HG03378 (cell line): ENCODE results near the gene SKOR1.

Source experiments
- ATAC-seq: cut with Tn5 transposase; IDR thresholded peaks from one replicate; pipeline ENCODE4 v1.9.1; 2021; ENCODE audit warnings: mild to moderate bottlenecking, moderate library complexity; ENCODE audit not compliant: unreplicated experiment

SKOR1 gene

DNA sequence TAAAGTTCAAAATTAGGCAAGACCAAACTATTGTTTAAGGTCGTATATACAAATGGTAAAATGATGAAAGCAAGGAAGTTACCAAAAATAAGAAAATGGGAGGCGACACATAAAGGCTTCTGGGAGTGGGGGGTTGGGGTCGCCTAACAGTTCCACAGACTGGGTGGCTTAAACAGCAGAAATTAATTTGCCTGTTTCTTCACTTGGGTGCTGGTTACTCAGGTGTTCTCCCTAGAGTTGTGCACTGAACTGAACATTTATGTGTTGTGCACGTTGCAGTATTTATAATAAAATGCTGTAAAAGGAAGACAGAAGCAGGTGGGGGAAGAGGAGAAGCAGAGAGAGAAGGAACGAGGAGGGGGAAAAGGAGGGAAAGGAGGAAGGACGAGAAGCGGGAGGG lies 25.0 kb downstream of the SKOR1 start:
- ATAC-seq = no peak

DNA sequence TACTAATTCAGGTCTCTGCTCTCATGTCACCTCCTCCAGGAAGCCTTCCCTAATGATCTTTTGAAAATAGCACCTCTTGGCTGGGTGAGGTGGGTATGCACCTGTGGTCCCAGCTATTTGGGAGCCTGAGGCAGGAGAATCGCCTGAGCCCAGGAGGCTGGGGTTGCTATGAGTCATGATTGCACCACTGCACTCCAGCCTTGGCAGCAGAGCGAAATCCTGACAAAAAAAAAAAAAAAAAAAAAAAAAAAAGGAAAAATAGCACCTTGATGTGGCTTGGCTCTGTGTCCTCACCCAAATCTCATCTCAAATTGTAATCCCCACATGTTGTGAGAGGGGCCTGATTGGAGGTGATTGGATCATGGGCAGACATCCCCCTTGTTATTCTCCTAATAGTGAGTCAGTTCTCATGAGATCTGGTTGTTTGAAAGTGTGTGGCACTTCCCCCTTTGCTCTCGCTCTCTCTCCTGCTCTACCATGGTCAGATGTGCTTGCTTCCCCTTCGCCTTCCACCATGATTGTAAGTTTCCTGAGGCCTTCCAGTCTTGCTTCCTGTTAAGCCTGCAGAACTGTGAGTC lies 25.8 kb downstream of the SKOR1 start:
- ATAC-seq = no peak

DNA sequence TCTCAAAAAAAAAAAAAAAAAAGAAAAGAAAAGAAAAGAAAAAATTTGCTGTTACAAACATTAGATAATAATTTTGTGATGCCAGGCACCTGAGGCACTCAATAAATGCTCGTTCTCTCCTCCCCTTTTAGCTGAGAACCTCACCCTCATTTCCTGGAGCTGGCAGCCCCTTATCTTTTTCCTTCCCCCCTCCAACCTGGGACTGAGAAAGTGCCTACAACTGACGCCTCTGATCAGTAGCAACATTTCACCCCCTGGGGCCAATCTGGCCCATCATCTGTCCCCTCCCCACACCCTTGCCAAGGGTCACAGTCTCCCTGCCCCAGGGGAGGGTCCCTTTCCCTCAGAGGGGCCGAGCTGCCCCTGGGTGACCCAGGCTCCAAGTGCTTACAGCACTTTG lies 27.1 kb downstream of the SKOR1 start:
- no peak for ATAC-seq

DNA sequence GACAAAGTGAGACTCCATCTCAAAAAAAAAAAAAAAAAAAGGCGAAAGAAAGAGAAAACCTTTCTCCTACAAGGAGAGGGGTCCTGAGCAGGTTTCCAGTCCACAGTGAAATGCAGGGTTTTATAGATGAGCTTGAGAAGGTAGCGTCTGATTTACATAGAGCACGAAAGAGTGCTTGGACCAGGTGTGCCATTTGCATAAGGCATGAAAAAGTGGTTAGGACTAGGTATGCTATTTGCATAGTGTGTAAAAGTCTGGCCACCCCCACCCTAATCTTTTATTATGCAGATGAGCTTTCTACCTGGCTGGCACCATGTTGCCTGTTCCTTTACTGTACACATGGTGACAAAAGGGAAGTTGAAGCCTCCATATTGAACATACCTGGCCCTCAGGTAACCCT lies 28.1 kb downstream of the SKOR1 start:
- ATAC-seq = no peak

DNA sequence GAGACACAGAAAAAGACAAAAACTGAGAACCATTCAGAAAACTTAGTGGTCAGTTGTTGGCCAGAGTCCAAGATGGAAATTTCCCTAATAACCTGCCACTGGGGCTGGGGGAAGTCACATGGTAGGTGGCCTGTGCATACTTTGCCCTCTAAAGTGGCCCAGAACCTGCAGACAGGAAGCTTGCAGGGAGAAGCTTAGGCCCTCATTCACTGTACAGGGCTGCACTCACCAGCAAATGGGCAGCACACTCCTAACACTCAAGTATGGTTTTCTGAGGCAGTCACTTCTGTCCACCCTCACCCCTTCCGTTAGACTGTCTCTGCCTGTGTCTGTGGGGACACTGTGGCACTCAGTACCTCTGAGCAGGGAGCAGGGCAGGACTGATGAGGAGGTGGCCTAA lies 29.0 kb downstream of the SKOR1 start:
- ATAC-seq = no peak

DNA sequence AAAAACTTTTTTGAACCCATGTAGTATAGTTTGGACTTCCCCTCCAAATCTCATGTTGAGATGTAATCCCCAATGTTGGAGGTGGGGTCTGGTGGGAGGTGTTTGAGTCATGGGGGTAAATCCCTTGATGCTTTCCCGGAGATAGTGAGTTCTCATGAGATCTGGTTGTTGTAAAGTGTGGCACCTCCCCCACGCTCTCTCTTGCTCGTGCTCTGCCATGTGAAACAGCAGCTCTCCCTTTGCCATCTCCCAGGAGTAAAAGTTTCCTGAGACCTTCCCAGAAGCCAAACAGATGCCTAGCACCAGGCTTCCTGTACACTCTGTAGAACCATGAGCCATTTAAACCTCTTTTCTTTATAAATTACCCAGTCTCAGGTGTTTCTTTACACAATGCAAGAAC lies 30.5 kb downstream of the SKOR1 start:
- no peak for ATAC-seq

DNA sequence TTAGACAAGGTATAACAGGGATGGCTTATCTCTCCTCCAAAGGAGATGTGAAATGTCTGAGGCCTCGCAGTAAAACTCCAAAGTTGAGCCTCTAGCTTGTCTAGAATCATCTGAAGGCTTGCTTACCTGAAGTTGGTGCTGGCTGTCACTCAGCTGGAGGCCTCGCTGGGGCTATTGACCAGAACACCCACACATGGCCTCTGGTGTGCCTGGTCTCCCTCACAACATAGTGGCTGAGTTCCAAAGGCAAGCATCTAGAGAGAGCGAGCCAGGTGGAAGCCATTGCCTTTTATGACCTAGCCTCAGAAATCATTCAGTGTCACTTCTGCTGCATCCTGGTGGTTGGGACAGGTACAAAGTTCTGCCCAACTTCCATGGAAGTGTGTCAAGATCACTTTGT lies 31.9 kb downstream of the SKOR1 start:
- no peak for ATAC-seq

DNA sequence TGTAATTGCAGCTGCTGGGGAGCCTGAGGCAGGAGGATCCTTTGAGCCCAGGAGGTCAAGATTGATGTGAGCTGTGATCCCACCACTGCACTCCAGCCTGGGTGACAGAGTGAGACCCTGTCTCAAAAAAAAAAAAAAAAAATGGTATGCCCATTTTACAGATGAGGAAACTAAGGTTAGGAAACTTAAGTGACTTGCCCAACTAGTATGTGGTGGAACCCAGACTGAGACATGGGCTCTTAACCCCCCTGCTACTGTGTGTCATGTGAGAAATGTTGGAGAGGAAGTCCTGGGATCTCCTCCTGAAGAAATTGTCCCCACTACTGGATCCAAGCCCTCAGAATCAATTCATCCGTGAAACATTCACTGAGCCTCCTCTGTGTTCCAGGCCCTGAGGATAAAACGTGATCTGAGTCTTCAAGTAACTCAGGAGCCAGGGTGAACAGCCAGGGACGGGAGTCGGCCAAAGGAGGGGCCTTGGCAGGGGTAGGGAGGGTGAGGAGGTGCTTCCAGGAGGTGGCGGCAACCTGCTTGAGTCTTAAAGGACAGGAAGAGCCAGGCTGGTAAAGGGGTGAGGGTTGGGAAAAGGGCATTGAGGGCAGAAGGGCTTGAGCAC lies 34.1 kb downstream of the SKOR1 start:
- ATAC-seq = no peak

DNA sequence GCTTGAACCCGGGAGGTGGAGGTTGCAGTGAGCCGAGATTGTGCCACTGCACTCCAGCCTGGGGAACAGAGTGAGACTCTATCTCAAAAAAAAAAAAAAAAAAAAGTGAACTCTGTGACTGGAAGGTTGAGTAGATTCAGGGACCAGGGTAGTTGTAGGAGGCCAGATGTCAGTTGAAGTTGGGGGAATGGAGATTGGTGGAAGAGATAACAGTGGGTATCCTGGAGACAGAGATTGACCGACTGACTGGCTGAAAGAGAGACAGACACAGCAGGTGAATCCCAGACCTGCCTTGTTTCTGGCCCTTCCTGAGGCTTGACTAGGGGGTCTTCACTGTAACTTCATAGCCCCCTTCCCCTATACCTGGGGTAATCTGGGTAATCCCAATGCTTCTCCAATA lies 36.7 kb downstream of the SKOR1 start:
- no peak for ATAC-seq

DNA sequence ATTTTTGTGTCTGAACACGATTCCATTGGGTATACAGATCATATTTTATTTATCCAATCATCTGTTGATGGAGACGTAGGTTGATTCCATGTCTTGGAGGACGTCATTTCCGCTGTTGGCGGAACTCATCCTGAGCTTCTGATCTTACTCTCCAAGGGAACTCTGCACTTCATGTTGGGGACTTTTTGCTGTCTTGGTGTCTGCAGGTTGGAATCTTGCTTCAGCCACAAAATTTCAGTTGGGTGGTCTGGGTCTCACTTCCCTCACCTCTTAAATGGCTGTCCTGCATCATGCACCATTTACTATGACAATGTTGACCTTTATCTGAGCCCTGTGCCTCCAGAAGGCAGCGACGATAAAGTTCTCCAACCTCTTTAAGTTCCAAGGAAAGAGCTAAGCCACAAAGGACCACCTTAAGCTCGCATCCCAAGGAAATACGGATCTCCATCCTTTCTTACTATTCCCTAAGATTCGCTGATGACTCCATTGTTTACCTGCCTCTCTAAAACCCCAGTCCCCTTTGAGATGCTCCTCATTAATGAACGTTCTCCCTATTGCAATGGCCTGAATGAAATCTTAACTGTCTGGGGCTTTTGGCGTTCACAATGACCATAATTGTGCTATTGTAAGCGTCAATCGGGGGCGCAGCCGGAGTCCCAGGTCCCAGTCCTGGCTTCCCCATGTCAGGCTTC lies 37.6 kb downstream of the SKOR1 start:
- ATAC-seq = no peak

DNA sequence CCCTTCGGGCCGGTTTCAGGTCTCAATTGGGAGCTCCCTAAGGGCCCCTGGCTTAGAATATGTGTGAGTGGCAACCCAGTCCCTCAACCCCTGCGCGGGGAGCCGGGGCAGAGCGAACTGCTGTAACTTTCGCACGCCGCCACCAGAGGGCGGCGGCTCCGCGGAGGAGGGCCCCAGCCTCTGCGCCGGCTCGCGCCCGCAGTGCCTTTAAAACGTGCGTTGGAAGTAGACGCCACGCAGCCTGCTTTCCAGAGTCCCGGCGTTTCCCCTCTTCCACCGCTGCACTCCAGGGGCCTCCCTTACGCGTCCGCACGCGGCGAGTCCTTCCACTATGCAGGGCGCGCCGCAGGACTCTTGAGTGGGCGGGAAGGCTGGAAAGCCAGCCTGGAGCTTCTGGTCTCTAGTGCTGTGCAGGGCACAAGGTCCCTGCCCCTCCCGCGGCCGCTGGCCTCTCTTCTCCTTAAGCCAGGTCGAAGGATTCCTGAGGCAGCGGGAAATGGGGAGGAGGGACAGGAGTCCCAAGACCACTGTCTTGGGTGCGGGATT lies 38.2 kb downstream of the SKOR1 start:
- no peak for ATAC-seq

DNA sequence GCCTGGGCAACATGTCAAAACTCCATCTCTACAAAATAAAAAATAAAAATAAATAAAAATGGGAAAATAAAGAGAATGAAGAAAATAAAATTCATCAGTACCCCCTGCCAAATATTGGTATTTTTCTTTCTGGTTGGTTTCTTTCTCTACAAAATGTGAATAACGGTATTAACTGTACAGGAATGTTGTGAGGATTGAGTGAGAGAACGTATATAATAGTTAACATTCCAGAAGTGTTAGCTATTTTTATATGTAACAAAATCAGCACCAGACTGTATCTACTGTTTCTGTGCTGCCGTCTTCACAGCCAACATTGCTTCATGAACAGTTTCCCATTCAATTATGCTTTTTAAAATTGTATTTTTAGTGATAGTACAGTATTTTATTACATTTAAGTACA lies 40.0 kb downstream of the SKOR1 start:
- ATAC-seq = no peak

DNA sequence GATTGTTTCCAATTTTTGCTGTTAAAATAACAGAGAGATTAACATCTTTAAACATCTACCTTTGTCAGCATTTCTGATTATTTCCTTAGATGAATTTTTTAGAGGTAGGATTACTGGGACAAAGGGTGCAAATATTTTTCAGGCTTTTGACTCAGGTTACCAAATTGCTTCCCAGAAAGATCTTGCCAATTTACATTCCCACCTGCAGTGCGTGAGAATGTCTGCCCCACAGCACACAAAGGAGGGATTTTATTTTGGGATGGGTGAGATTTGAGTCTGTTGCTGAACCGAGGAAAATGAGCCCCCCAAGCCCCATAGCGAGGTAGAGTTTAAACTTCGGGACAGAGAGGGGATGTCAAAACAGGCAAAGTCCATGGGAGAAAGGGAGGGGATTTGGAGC lies 40.5 kb downstream of the SKOR1 start:
- ATAC-seq = no peak

DNA sequence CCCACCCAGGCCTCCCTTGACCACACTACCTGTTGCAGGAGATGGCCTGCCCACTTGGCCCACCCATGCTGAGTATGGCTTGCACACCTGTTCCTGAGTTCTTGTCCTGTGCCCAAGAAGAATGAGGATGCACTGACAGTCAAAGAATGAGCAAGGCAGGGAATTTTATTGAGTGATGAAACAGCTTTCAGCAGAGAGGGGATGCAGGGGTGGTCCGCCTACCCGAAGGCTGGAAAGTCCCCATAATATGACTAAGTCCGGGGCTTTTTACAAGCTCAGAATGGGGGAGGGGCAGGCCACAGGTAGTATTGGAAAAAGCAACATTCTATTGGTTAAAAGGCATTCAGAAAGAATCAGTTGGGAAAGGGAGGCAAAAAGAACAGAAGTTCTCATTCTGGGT lies 44.4 kb downstream of the SKOR1 start:
- no peak for ATAC-seq

DNA sequence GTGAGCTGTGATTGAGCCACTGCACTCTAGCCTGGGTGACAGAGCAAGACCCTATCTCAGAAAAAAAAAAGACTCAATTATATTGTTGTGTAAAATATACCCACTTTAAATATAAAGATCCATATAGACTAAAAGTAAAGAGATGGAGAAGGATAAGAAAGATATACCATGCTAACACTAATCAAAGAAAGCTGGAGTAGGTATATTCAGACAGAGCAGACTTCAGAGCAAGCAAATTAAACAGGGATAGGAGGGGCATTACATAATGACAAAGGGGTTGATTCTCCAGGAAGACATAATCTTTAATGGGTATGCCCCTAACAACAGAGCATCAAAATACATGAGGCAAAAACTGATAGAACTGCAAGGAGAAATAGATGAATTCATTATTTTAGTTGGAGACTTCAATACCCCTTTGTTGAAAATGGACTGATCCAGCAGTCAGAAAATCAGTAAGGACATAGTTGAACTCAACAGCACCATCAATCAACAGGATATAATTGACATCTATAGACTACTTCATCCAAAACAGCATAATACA lies 45.6 kb downstream of the SKOR1 start:
- ATAC-seq = no peak

DNA sequence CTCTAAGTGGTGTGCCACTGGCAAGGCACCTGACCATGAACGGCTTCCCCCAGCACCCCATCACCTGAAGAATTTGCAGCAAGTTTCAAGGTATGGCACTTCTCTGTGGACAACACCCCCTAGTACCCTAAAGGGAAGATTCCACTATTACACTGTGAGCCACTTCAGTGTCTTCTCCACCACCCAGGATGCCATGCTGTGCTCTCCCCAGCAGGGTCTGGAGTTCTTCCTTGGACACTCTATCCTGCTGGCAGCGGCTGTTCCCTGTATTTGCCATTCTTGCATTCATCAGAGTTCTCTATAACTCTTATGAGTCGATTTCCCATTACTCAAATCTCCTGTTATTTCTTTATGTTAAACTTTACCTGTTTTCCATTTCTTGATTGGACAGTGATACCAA lies 48.5 kb downstream of the SKOR1 start:
- no peak for ATAC-seq

DNA sequence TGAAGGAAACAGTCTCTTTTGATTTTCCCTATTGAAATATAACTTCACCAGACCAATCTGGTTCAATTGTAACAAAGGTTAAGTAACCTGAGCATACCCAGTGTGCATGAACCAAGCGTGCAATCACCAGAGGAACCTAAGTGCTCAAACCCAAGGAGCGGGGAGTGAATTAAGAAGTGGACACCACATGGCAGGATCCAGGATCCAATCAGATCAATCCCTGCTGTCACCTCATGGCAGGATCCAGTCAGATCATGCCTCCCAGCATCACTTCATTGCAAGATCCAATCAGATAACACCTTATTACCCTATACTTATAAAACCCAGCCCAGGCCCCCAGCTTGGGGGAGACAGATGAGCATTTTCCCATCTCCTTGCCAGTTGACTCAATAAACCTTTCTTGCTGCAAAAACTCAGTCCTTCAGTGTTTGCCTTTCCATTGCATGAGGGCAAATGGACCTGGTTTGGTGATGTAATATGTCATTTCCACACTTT lies 53.5 kb downstream of the SKOR1 start:
- ATAC-seq = no peak

DNA sequence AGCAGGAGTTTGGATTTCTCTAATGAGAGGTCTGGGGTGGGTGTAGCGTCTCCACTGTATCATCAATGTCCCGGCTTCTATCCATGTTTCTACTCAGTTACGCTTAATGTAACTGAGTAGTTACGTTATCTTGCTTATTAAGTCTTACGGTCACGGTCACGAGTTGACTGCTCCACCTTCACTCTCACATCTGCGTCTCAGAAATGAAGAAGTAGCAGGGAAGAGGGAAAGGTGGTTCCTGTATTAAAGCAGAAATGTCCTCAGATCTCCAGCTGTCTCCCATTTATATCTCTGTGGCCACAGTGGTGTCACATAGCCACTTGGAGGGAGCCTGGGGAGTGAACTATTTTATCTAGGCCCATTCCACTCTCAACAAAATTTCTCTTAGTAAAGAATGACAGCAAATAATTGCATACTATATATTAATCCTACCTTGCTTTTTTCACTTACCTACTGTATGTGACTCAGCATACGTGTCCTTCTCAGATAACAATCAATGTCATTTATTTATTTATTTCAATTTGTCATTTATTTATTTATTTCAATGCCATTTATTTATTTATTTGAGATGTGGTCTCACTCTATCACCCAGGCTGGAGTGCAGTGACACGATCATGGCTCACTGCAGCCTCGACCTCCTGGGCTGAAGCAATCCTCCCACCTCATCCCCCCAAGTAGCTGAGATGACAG lies 54.3 kb downstream of the SKOR1 start:
- ATAC-seq = no peak

DNA sequence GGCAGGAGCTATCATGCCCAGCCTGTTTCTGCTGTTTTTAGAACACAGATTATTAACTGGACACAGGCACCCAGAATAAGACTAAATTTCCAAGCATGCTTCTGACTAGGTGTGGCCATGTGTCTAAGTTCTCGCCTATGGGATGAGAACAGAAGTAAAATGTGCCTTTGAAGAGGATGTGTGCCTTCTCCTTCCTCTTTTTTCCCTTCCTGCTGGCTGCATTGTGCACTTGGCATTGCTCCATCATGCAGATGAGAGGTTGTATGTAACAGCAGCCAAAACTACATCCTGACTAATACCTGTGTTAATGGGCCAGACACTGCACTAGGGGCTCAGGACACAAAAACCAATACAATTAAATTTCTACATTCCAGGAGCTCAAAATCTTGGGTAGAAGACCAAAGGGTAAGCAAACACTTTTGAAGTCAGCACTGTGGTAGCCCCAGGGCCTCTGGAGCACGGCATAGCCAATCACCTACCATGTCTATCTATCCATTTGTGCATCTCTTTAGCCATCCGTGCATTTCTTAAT lies 55.4 kb downstream of the SKOR1 start:
- no peak for ATAC-seq

DNA sequence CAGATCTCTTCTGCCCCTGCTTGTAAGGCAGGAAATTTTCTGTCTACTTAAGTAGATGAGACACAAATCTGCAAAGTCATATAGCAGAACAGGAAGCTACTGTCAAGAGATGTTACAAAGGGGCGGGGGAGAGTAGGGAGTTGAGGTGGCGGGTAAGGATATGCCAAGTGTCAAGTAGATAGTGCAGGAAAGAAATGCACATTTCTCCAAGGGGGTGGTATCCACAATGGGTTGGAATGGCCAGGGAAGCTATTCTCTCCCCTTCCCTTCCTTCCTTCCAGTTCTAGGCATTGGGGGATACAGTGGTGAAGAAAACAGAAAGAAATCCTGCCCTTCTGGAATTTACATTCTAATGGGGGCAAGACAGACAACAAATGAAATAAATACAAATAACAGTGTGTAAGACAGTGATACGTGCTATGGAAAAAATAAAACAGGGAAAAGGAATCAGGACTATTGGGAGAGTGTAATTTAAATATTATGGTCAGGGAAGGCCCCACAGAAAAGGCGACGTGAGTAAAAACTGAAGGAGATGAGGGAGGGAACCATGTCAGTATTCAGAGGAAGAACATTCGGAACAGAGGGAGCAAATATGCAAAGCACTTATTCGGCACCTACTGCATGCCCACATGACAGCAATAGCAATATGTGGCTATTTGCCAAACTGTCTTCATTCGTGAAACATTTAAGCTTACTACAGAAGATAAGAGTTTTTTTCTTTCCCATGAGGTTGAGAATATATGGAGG lies 57.4 kb downstream of the SKOR1 start:
- no peak for ATAC-seq
